H1 (cell line): ENCODE data around the gene MUC4. TPM values are rescaled to one million over a fixed set of nuclear protein-coding genes. Genes with fewer than 3 reads are reported as not detected.

Experiments
- CTCF ChIA-PET: fragments of 300-600 bp; sonication (Branson Sonifier 250); formaldehyde crosslinking; loops from one replicate; lab custom pipeline; 2021; ENCODE audit not compliant: partially characterized antibody; lab: Charles Lee
- POLR2A ChIA-PET: fragments of 300-600 bp; sonication (Branson Sonifier 250); formaldehyde crosslinking; loops from one replicate; lab custom pipeline; 2021; ENCODE audit warnings: inconsistent platforms; ENCODE audit not compliant: partially characterized antibody; lab: Charles Lee
- DNase-seq, 2 experiments: peaks; one replicate each; pipeline versions ENCODE4 v3.0.0 to v3.0.0-alpha.2; 2010 to 2022; ENCODE audit warnings: low spot score in 2 of 2, low read depth in 1 of 2, mixed read lengths in 1 of 2
- FAIRE-seq: peaks from 2 replicates; lab custom pipeline; 2011; peaks lifted over from hg19 to GRCh38; lab: Jason Lieb, UNC
- H2AFZ ChIP-seq: 2 replicates; pipeline ENCODE4 v1.8.1; 2012; ENCODE audit warnings: low read length, inconsistent platforms
- H2AK5ac ChIP-seq: 2 replicates; pipeline ENCODE4 v1.6.1; 2013; ENCODE audit warnings: low read depth, low read length
- H2BK120ac ChIP-seq: replicated peaks from 2 replicates; pipeline ENCODE3; 2013; ENCODE audit warnings: low read depth, low read length, inconsistent platforms
- H2BK12ac ChIP-seq: 2 replicates; pipeline ENCODE4 v1.6.1; 2013; ENCODE audit warnings: low read depth, low read length
- H2BK15ac ChIP-seq: 2 replicates; pipeline ENCODE4 v1.6.1; 2013; ENCODE audit warnings: low read length
- H2BK20ac ChIP-seq: 2 replicates; pipeline ENCODE4 v1.6.1; 2013; ENCODE audit warnings: low read length
- H2BK5ac ChIP-seq: 2 replicates; pipeline ENCODE4 v1.6.1; 2013; ENCODE audit warnings: low read depth, low read length
- H3K14ac ChIP-seq: 2 replicates; pipeline ENCODE4 v1.6.1; 2013; ENCODE audit warnings: inconsistent platforms; ENCODE audit not compliant: insufficient read length
- H3K18ac ChIP-seq: 2 replicates; pipeline ENCODE4 v1.6.1; 2013; ENCODE audit warnings: low read length; ENCODE audit errors: extremely low read depth
- H3K23ac ChIP-seq: 2 replicates; pipeline ENCODE4 v1.6.1; 2013; ENCODE audit warnings: inconsistent platforms; ENCODE audit not compliant: insufficient read length
- H3K23me2 ChIP-seq: 2 replicates; pipeline ENCODE4 v1.6.1; 2013; ENCODE audit warnings: low read depth, low read length
- H3K27ac ChIP-seq: 2 replicates; pipeline ENCODE4 v1.6.1; 2011; ENCODE audit warnings: low read depth, low read length, inconsistent platforms
- H3K27me3 ChIP-seq, 4 experiments: replicated peaks in 1 of 4; 1 replicate in 1 of 4; 2 replicates in 3 of 4; pipeline versions ENCODE4 v1.6.1 to v1.8.1; 2011 to 2013; ENCODE audit warnings: low read length in 3 of 4, mild to moderate bottlenecking in 3 of 4, inconsistent platforms in 2 of 4, mixed read lengths in 2 of 4, moderate library complexity in 1 of 4; ENCODE audit not compliant: control insufficient read depth in 3 of 4, insufficient read depth in 3 of 4; ENCODE audit errors: extremely low read depth in 1 of 4
- H3K36me3 ChIP-seq, 4 experiments: 2 replicates each; pipeline versions ENCODE4 v1.6.1 to v1.8.1; 2011 to 2013; ENCODE audit warnings: mild to moderate bottlenecking in 4 of 4, low read length in 3 of 4, moderate library complexity in 2 of 4, control low read depth in 1 of 4, inconsistent platforms in 1 of 4; ENCODE audit not compliant: insufficient read depth in 4 of 4, control insufficient read depth in 2 of 4
- H3K4ac ChIP-seq: replicated peaks from 2 replicates; pipeline ENCODE3; 2013; ENCODE audit warnings: low read length, low read depth, mixed read lengths, inconsistent platforms; ENCODE audit not compliant: insufficient read length
- H3K4me1 ChIP-seq, 4 experiments: replicated peaks in 1 of 4; 1 replicate in 1 of 4; 2 replicates in 3 of 4; pipeline versions ENCODE4 v1.6.1 to v1.8.1; 2011 to 2013; ENCODE audit warnings: low read length in 3 of 4, inconsistent platforms in 2 of 4, mixed read lengths in 1 of 4; ENCODE audit not compliant: insufficient read depth in 4 of 4, control insufficient read depth in 3 of 4
- H3K4me2 ChIP-seq, 2 experiments: 2 replicates each; pipeline versions ENCODE4 v1.6.1 to v1.8.1; 2011 to 2013; ENCODE audit warnings: low read depth in 2 of 2, low read length in 2 of 2, control low read depth in 1 of 2, inconsistent platforms in 1 of 2, mild to moderate bottlenecking in 1 of 2; ENCODE audit not compliant: insufficient read depth in 1 of 2
- H3K4me3 ChIP-seq, 4 experiments: fragments of 200-600, 300-600 bp in 1 of 4; sonication (generic), shearing (Covaris generic), sonication (Bioruptor Twin) in 1 of 4; 2 replicates each; pipeline versions ENCODE4 v1.5.1 to v1.8.1; 2011 to 2016; ENCODE audit warnings: low read length in 4 of 4, low read depth in 3 of 4, control low read depth in 2 of 4, inconsistent platforms in 2 of 4, mild to moderate bottlenecking in 2 of 4, mixed read lengths in 1 of 4, moderate library complexity in 1 of 4; ENCODE audit not compliant: insufficient read depth in 2 of 4; ENCODE audit errors: extremely low read depth in 1 of 4
- H3K56ac ChIP-seq: replicated peaks from 2 replicates; pipeline ENCODE3; 2013; ENCODE audit warnings: low read depth, mild to moderate bottlenecking, mixed read lengths, low read length, inconsistent platforms; ENCODE audit not compliant: insufficient read length
- H3K79me1 ChIP-seq: 2 replicates; pipeline ENCODE4 v1.6.1; 2013; ENCODE audit warnings: low read depth, low read length, control low read depth
- H3K79me2 ChIP-seq, 2 experiments: 2 replicates each; pipeline versions ENCODE4 v1.6.1 to v1.8.1; 2012 to 2013; ENCODE audit warnings: low read length in 2 of 2, mild to moderate bottlenecking in 2 of 2, inconsistent platforms in 1 of 2; ENCODE audit not compliant: insufficient read depth in 2 of 2, control insufficient read depth in 1 of 2
- H3K9ac ChIP-seq, 4 experiments: replicated peaks in 1 of 4; 1 replicate in 1 of 4; 2 replicates in 3 of 4; pipeline versions ENCODE4 v1.6.1 to v1.8.1; 2011 to 2013; ENCODE audit warnings: low read depth in 3 of 4, low read length in 3 of 4, control low read depth in 2 of 4, mild to moderate bottlenecking in 2 of 4, moderate library complexity in 2 of 4, inconsistent platforms in 1 of 4; ENCODE audit errors: extremely low read depth in 1 of 4
- H3K9me3 ChIP-seq, 2 experiments: 2 replicates each; pipeline versions ENCODE4 v1.6.1 to v1.8.1; 2012 to 2013; ENCODE audit warnings: mild to moderate bottlenecking in 2 of 2, moderate library complexity in 2 of 2, control low read depth in 1 of 2, inconsistent platforms in 1 of 2, low read depth in 1 of 2, low read length in 1 of 2, mixed read lengths in 1 of 2; ENCODE audit not compliant: insufficient read depth in 2 of 2
- H4K20me1 ChIP-seq, 2 experiments: replicated peaks in 1 of 2; 2 replicates each; pipeline versions ENCODE3 to v1.8.1; 2011 to 2013; ENCODE audit warnings: inconsistent platforms in 2 of 2, low read length in 2 of 2, mild to moderate bottlenecking in 1 of 2; ENCODE audit not compliant: insufficient read depth in 2 of 2, control insufficient read depth in 1 of 2
- H4K5ac ChIP-seq: 2 replicates; pipeline ENCODE4 v1.6.1; 2013; ENCODE audit warnings: low read length, low read depth, mixed read lengths, inconsistent platforms; ENCODE audit not compliant: insufficient read length
- H4K8ac ChIP-seq: 2 replicates; pipeline ENCODE4 v1.8.0; 2013; ENCODE audit warnings: mild to moderate bottlenecking, moderate library complexity, low read length, inconsistent platforms; ENCODE audit not compliant: insufficient read depth; ENCODE audit errors: extremely low read depth
- H4K91ac ChIP-seq: replicated peaks from 2 replicates; pipeline ENCODE3; 2013; ENCODE audit warnings: low read length, mixed read lengths, inconsistent platforms; ENCODE audit not compliant: insufficient read length
- BCL11A ChIP-seq, 2 experiments: IDR thresholded peaks; one replicate each; pipeline ENCODE4 v1.6.1; 2011; ENCODE audit warnings: low read depth in 2 of 2, low read length in 2 of 2, mild to moderate bottlenecking in 2 of 2
- SIN3A ChIP-seq, 2 experiments: IDR thresholded peaks in 1 of 2; conservative IDR thresholded peaks in 1 of 2; 2 replicates each; pipeline ENCODE4 v1.6.1; 2011 to 2012; ENCODE audit warnings: low read length in 2 of 2, improper control_type of control experiment in 1 of 2, low read depth in 1 of 2, mild to moderate bottlenecking in 1 of 2
- SP2 ChIP-seq: IDR thresholded peaks from 2 replicates; pipeline ENCODE4 v1.6.1; 2012; ENCODE audit warnings: mild to moderate bottlenecking, low read length, inconsistent platforms
- WGBS, 2 experiments: shearing (Covaris generic) in 1 of 2; methylation state at CpG; one replicate each; pipeline versions ENCODE4 v1.1.6 to v1.1.7; 2013 to 2015; ENCODE audit warnings: low lambda C conversion rate in 2 of 2, mixed read lengths in 2 of 2, inconsistent platforms in 1 of 2, low coverage in 1 of 2, missing lambda C conversion rate in 1 of 2; ENCODE audit not compliant: insufficient replicate concordance in 2 of 2, insufficient coverage in 1 of 2, insufficient read length in 1 of 2; ENCODE audit errors: extremely low coverage in 1 of 2, missing lambda C conversion rate in 1 of 2; 5-methylcytosine and 5-hydroxymethylcytosine counted together
- polyA plus RNA-seq, 7 experiments: library from polyadenylated mRNA; depleted of rRNA in 3 of 7; stranded (reverse) in 5 of 7; unstranded in 2 of 7; fragments of >200 nt in 5 of 7; fragments of 200-250 nt in 2 of 7; gene quantifications; 1 replicate in 5 of 7; 2 replicates in 1 of 7; 4 replicates in 1 of 7; pipeline versions ENCODE4 v1.2.1 to v1.2.3, GENCODE V29; 2011 to 2013; ENCODE audit warnings: missing spikeins in 2 of 7, mixed read lengths in 2 of 7
- total RNA-seq: library from RNA; stranded (reverse); fragmentation: NEBNext Ultra II Directional; extraction: Animal tissue kit (Norgen Biotek cat#: 25700); gene quantifications from 2 replicates; pipeline ENCODE4 v1.2.1, GENCODE V29; 2021

Gene MUC4
- total and polyA plus RNA-seq, 2 of the 8 experiments (the other 6 are each of a cell fraction or from before 2014, with no cell fraction given), result 0.89 to 2.0 TPM

DNA sequence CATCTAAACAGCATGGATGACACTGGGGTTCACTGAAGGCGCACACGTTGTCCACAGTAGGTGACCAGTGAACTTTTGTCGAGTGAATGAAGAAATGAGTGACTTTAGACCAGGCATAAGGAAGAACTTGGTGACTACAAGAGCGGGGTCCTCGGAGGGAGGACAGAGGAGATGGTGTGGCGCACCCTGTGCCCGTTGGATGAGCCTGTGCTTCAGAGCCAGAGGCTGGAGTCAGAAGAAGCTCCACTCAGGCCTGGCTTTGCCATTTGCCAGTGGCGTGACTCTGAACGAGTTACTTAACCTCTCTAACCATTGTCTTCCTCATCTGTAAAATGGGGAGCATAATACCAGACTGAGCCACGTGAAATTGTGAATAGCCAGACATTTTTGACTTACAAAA lies 42.2 kb downstream of the MUC4 start:
- Histone ChIP-seq H3K27me3 (no peaks in the 10 kb centered on the region; a peak in 2 of 7 replicates), H3K4me3 (no peak overlapping the region), H3K79me2 (no peaks in the 10 kb centered on the region), H2AFZ (no peak overlapping the region), H3K23me2 (peaks cover 7% of the 10 kb centered on the region; the same call in 1 of the 2 replicates), H3K27ac (no peak overlapping the region), H4K5ac (no peak overlapping the region), H2AK5ac (no peak overlapping the region), H3K4ac (no peak overlapping the region), H3K36me3 (no peaks in the 10 kb centered on the region), H2BK5ac (no peak overlapping the region), H2BK20ac (no peak overlapping the region), H3K79me1 (no peaks in the 10 kb centered on the region), H4K20me1 (no peaks in the 10 kb centered on the region), H3K56ac (no peak overlapping the region), H2BK15ac (no peak overlapping the region), H2BK120ac (no peak overlapping the region), H3K23ac (no peak overlapping the region), H4K91ac (no peak overlapping the region), H3K4me1 (no peaks in the 10 kb centered on the region), H3K9ac (no peak overlapping the region), H3K14ac (no peak overlapping the region), H4K8ac (no peak overlapping the region), H3K4me2 (no peak overlapping the region), H3K18ac (no peak overlapping the region), H2BK12ac (no peak overlapping the region), H3K9me3 (peaks cover 2 to 5% of the 10 kb centered on the region in 2 experiments; a peak in 2 of 4 replicates)
- no peak for FAIRE-seq
- POLR2A ChIA-PET, result interaction anchor here (0.9 to 1.1 kb wide), 2 partner anchors 41 to 81 kb away, joined by 3 read pairs; no protein-coding TSS in a partner anchor
- no peak for DNase-seq
- CTCF ChIA-PET, result interaction anchor here (0.9 to 4.4 kb wide), 3 partner anchors 9 to 122 kb away, joined by 3 to 23 read pairs (median 3); no protein-coding TSS in a partner anchor
- WGBS, 2 experiments, result 93% methylated on average over 9 of the region's 10 CpGs; no CpG with 5 or more reads in 1 of the 2 experiments
- no peak for TF ChIP-seq BCL11A (IDR thresholded peaks at IDR 0.05; ENCODE audit: low read depth in 2 of 2, low read length in 2 of 2)
- no peak for TF ChIP-seq SP2
- TF ChIP-seq SIN3A (conservative IDR thresholded peaks at IDR 0.05 in 1 of 2, IDR thresholded peaks at IDR 0.05 in 1 of 2; ENCODE audit: low read depth in 1 of 2, low read length in 2 of 2), result no peak
